Ovary (tissue), 9 donors: ENCODE measurements around the gene PLSCR1. TPM values are rescaled to one million over a fixed set of nuclear protein-coding genes. Genes with fewer than 3 reads are reported as not detected.

Experiments
- DNase-seq, 5 donors: peaks; one replicate each; pipeline ENCODE4 v3.0.0-alpha.2; 2019 to 2020
- H3K27ac ChIP-seq, 2 donors: fragments of 200-600 bp; one replicate each; pipeline versions ENCODE4 v1.5.1 to v1.8.0; 2019 to 2022
- H3K27me3 ChIP-seq: fragments of 200-600 bp; one replicate; pipeline ENCODE4 v1.8.0; 2022
- H3K36me3 ChIP-seq: fragments of 200-600 bp; sonication (generic); one replicate; pipeline ENCODE4 v1.5.1; 2019
- H3K4me1 ChIP-seq: one replicate; pipeline ENCODE4 v1.8.1; 2013; ENCODE audit warnings: mild to moderate bottlenecking, moderate library complexity; ENCODE audit not compliant: insufficient read depth
- H3K4me3 ChIP-seq: fragments of 200-600 bp; sonication (generic); one replicate; pipeline ENCODE4 v1.5.1; 2017
- H3K9me3 ChIP-seq, 2 donors: fragments of 200-600 bp in 1 of 2; sonication (generic) in 1 of 2; one replicate each; pipeline versions ENCODE4 v1.5.1 to v1.8.1; 2013 to 2019; ENCODE audit warnings: mild to moderate bottlenecking in 1 of 2, moderate library complexity in 1 of 2
- CTCF ChIP-seq, 3 donors: fragments of 450-650 bp in 2 of 3; fragments of 200-600 bp in 1 of 3; IDR thresholded peaks; one replicate each; pipeline versions ENCODE4 v1.5.1 to v1.8.0; 2016 to 2022; ENCODE audit warnings: antibody characterized with exemption in 3 of 3, mild to moderate bottlenecking in 1 of 3
- EP300 ChIP-seq: sonication (generic); formaldehyde crosslinking; IDR thresholded peaks from one replicate; pipeline ENCODE4 v1.6.1; 2017; ENCODE audit warnings: antibody characterized with exemption
- POLR2A ChIP-seq: fragments of 450-650 bp; IDR thresholded peaks from one replicate; pipeline ENCODE4 v1.6.1; 2017; ENCODE audit warnings: antibody characterized with exemption, mild to moderate bottlenecking, moderate library complexity
- WGBS, 3 donors: extraction: QIAGEN DNeasy Blood & Tissue Kit in 1 of 3; methylation state at CpG; one replicate each; pipeline versions ENCODE4 v1.1.5 to v1.1.7; 2013 to 2017; 5-methylcytosine and 5-hydroxymethylcytosine counted together
- intact Hi-C, 4 donors: fragments of 100-400 bp; cut with DNase I; formaldehyde crosslinking; loops; one replicate each; pipeline versions ENCODE4 v1.11.0 to v1.15.1; 2022 to 2023
- polyA plus RNA-seq, 2 donors: library from polyadenylated mRNA; stranded (reverse); fragments of 200-250 nt in 1 of 2; fragments of 350-450 nt in 1 of 2; fragmentation: Illumina TruSeq in 1 of 2; extraction: RNeasy Lipid Tissue Mini Kit (QIAGEN cat#74804) in 1 of 2; gene quantifications; one replicate each; pipeline ENCODE4 v1.2.3, GENCODE V29; 2013 to 2014
- total RNA-seq, 7 donors: library from RNA; depleted of rRNA in 2 of 7; stranded (reverse); fragments of >200 nt in 2 of 7; fragmentation: NEBNext Ultra II Directional in 3 of 7; extraction: Animal tissue kit (Norgen Biotek cat#: 25700) in 3 of 7; gene quantifications; one replicate each; pipeline versions ENCODE4 v1.1.0 to v1.2.4, GENCODE V29; 2016 to 2023
- donor health status: DM: no; HTN: no; CAD: no; lungs with moderate emphysema.
- donor health status: DM: no; HTN: no; CAD: no.
- donor health status: Bipolar disorder and iron deficiency.
- donor health status: DM: yes; HTN: yes; CAD: no.
- donor health status: DM: no; HTN: no; CAD: no.
- donor health status: DM: yes; HTN: yes; CAD: no.

The PLSCR1 gene
- total and polyA plus RNA-seq, 9 donors = 56.6 to 156 (median 109) TPM

GRCh38 chr3:146536681-146537080, 7.7 kb downstream of the PLSCR1 start:
- Histone ChIP-seq H3K4me3 (no peak overlapping the region), H3K9me3 (no peaks in the 10 kb centered on the region), H3K27ac (no peak overlapping the region), H3K4me1 (peaks cover 13% of the 10 kb centered on the region), H3K27me3 (no peaks in the 10 kb centered on the region), H3K36me3 (no peaks in the 10 kb centered on the region)
- TF ChIP-seq EP300 = no peak
- TF ChIP-seq POLR2A = no peak
- TF ChIP-seq CTCF (IDR thresholded peaks at IDR 0.05) = no peak
- DNase-seq = no peak
- intact Hi-C loops = no loop called here

GRCh38 chr3:146532406-146532805, 12.0 kb downstream of the PLSCR1 start:
- no peak for DNase-seq
- no peaks in the 10 kb centered on the region for H3K36me3 ChIP-seq
- intact Hi-C loops = no loop called here
- WGBS, 3 donors = 2 to 31% (median 20%) methylated on average over 2 of the region's 2 CpGs
- H3K4me3 ChIP-seq = no peak overlapping the region
- H3K27ac ChIP-seq = no peak overlapping the region
- peaks cover 6% of the 10 kb centered on the region for H3K4me1 ChIP-seq
- H3K9me3 ChIP-seq = no peaks in the 10 kb centered on the region
- H3K27me3 ChIP-seq = no peaks in the 10 kb centered on the region
- TF ChIP-seq EP300 (no peak), POLR2A (no peak), CTCF (IDR thresholded peaks at IDR 0.05) (no peak)

GRCh38 chr3:146530609-146531008, 13.8 kb downstream of the PLSCR1 start:
- intact Hi-C loops = no loop called here
- no peaks in the 10 kb centered on the region for H3K27me3 ChIP-seq
- H3K27ac ChIP-seq = no peak overlapping the region
- no peak for TF ChIP-seq EP300
- TF ChIP-seq CTCF (IDR thresholded peaks at IDR 0.05) = no peak
- H3K4me3 ChIP-seq = no peak overlapping the region
- no peaks in the 10 kb centered on the region for H3K4me1 ChIP-seq
- no peaks in the 10 kb centered on the region for H3K36me3 ChIP-seq
- WGBS, 3 donors = 66 to 74% (median 67%) methylated on average over 2 of the region's 2 CpGs
- no peak for DNase-seq
- no peaks in the 10 kb centered on the region for H3K9me3 ChIP-seq

- H3K36me3 ChIP-seq = no peaks in the 10 kb centered on the region
- H3K4me1 ChIP-seq = no peaks in the 10 kb centered on the region
- H3K4me3 ChIP-seq = no peak overlapping the region
- intact Hi-C loops = no loop called here
- no peak for DNase-seq
- no peaks in the 10 kb centered on the region for H3K27me3 ChIP-seq
- H3K27ac ChIP-seq = no peak overlapping the region
- WGBS, 3 donors = 16 to 31% (median 28%) methylated on average over 2 of the region's 2 CpGs
- H3K9me3 ChIP-seq = no peaks in the 10 kb centered on the region
- TF ChIP-seq EP300 (no peak), CTCF (IDR thresholded peaks at IDR 0.05) (no peak)
These were observed 15.4 kb downstream of the PLSCR1 start for GRCh38 chr3:146529021-146529420.

GRCh38 chr3:146524961-146525360, 19.4 kb downstream of the PLSCR1 start:
- Histone ChIP-seq H3K27me3 (no peaks in the 10 kb centered on the region), H3K4me3 (no peak overlapping the region), H3K9me3 (no peaks in the 10 kb centered on the region), H3K27ac (no peak overlapping the region), H3K36me3 (no peaks in the 10 kb centered on the region), H3K4me1 (no peaks in the 10 kb centered on the region)
- WGBS, 3 donors = 30 to 39% (median 31%) methylated on average over 2 of the region's 2 CpGs
- no peak for DNase-seq
- intact Hi-C loops = no loop called here
- TF ChIP-seq POLR2A = no peak
- TF ChIP-seq CTCF (IDR thresholded peaks at IDR 0.05) = no peak
- no peak for TF ChIP-seq EP300
